SK-N-SH (cell line): Measurements from ENCODE around the gene ETFA. TPM values are rescaled to one million over a fixed set of nuclear protein-coding genes. Genes with fewer than 3 reads are reported as not detected.
A peak's percentile ranks its signal among the peaks of the same experiment; 100 is the strongest.

Experiments
- CTCF ChIA-PET: fragments of 300-600, 350-600 bp; formaldehyde crosslinking; extraction: SDS; loops from one replicate; lab custom pipeline; 2021; lab: Yijun Ruan, JAX
- POLR2A ChIA-PET: fragments of 350-600 bp; sonication (Branson Sonifier 250); formaldehyde crosslinking; extraction: SDS; loops from one replicate; lab custom pipeline; 2020; ENCODE audit warnings: antibody characterized with exemption, inconsistent platforms; lab: Yijun Ruan, JAX
- DNase-seq: peaks from one replicate; pipeline ENCODE4 v3.0.0; 2012
- H2AFZ ChIP-seq: fragments of 200-600 bp; sonication (generic); 2 replicates; pipeline ENCODE4 v1.8.1; 2016; ENCODE audit warnings: antibody characterized with exemption, mild to moderate bottlenecking, low read depth
- H3F3A ChIP-seq: fragments of 200-600 bp; sonication (generic); replicated peaks from 2 replicates; pipeline ENCODE3; 2016; ENCODE audit warnings: antibody characterized with exemption, mild to moderate bottlenecking; ENCODE audit not compliant: insufficient read depth
- H3K27ac ChIP-seq, 2 experiments: fragments of 200-500 bp in 1 of 2; fragments of 200-600 bp in 1 of 2; sonication (Bioruptor generic) in 1 of 2; sonication (generic), shearing (Covaris generic) in 1 of 2; 2 replicates each; pipeline versions ENCODE4 v1.5.1 to v1.6.1; 2014 to 2016; ENCODE audit warnings: low read depth in 2 of 2, inconsistent platforms in 1 of 2, low read length in 1 of 2, mild to moderate bottlenecking in 1 of 2, mixed read lengths in 1 of 2
- H3K27me3 ChIP-seq: fragments of 200-600 bp; sonication (generic), shearing (Covaris generic); 2 replicates; pipeline ENCODE4 v1.6.1; 2016; ENCODE audit warnings: mixed run types; ENCODE audit not compliant: insufficient read depth
- H3K36me3 ChIP-seq, 2 experiments: fragments of 200-500 bp in 1 of 2; fragments of 200-600 bp in 1 of 2; sonication (Bioruptor generic) in 1 of 2; sonication (generic) in 1 of 2; replicated peaks in 1 of 2; 2 replicates each; pipeline versions ENCODE3 to v1.5.1; 2014 to 2016; ENCODE audit warnings: low read length in 1 of 2, mild to moderate bottlenecking in 1 of 2; ENCODE audit not compliant: insufficient read depth in 2 of 2, control insufficient read depth in 1 of 2
- H3K4me1 ChIP-seq, 2 experiments: fragments of 200-500 bp in 1 of 2; fragments of 200-600 bp in 1 of 2; sonication (Bioruptor generic) in 1 of 2; sonication (generic), shearing (Covaris generic) in 1 of 2; 2 replicates each; pipeline versions ENCODE4 v1.5.1 to v1.6.1; 2014 to 2016; ENCODE audit warnings: low read depth in 1 of 2, low read length in 1 of 2, mixed run types in 1 of 2; ENCODE audit not compliant: insufficient read depth in 2 of 2, control insufficient read depth in 1 of 2
- H3K4me2 ChIP-seq: fragments of 200-600 bp; sonication (generic), shearing (Covaris generic); 2 replicates; pipeline ENCODE4 v1.6.1; 2017; ENCODE audit warnings: mixed run types
- H3K4me3 ChIP-seq, 2 experiments: fragments of 200-500 bp in 1 of 2; fragments of 200-600 bp in 1 of 2; sonication (Bioruptor generic) in 1 of 2; sonication (generic), shearing (Covaris generic) in 1 of 2; 2 replicates each; pipeline versions ENCODE4 v1.5.1 to v1.8.1; 2014 to 2016; ENCODE audit warnings: low read depth in 2 of 2, inconsistent platforms in 1 of 2, low read length in 1 of 2, mild to moderate bottlenecking in 1 of 2, mixed read lengths in 1 of 2, moderate library complexity in 1 of 2
- H3K79me2 ChIP-seq: fragments of 200-600 bp; sonication (generic); 2 replicates; pipeline ENCODE4 v1.8.1; 2017; ENCODE audit warnings: mild to moderate bottlenecking; ENCODE audit not compliant: insufficient read depth
- H3K9ac ChIP-seq: fragments of 200-600 bp; sonication (generic); 2 replicates; pipeline ENCODE4 v1.6.1; 2017; ENCODE audit warnings: mixed run types
- H3K9me2 ChIP-seq: fragments of 200-600 bp; sonication (generic); 2 replicates; pipeline ENCODE4 v1.6.1; 2017; ENCODE audit warnings: mixed run types
- H3K9me3 ChIP-seq: fragments of 200-600 bp; sonication (generic); 2 replicates; pipeline ENCODE4 v1.6.1; 2017; ENCODE audit warnings: mixed run types, mild to moderate bottlenecking, moderate library complexity
- H4K20me1 ChIP-seq: fragments of 200-600 bp; sonication (generic); 2 replicates; pipeline ENCODE4 v1.6.1; 2017; ENCODE audit warnings: mild to moderate bottlenecking, mixed run types; ENCODE audit not compliant: insufficient read depth
- CHD2 ChIP-seq: fragments of 150-350 bp; IDR thresholded peaks from 2 replicates; pipeline ENCODE4 v1.6.1; 2018; ENCODE audit warnings: low read length; ENCODE audit not compliant: partially characterized antibody
- CTCF ChIP-seq: fragments of 200-600 bp; sonication (generic); IDR thresholded peaks from 2 replicates; pipeline ENCODE4 v1.6.1; 2017; ENCODE audit warnings: antibody characterized with exemption, mild to moderate bottlenecking, moderate library complexity
- ELF1 ChIP-seq: IDR thresholded peaks from 2 replicates; pipeline ENCODE4 v1.4.0; 2012
- EP300 ChIP-seq, 2 experiments: IDR thresholded peaks; 2 replicates each; pipeline versions ENCODE4 v1.4.0 to v1.6.1; 2012; ENCODE audit warnings: borderline replicate concordance in 1 of 2, low read depth in 1 of 2, low read length in 1 of 2
- FOXJ3 ChIP-seq: sonication (generic); formaldehyde crosslinking; IDR thresholded peaks from 2 replicates; pipeline ENCODE4 v1.5.1; 2020; ENCODE audit warnings: mild to moderate bottlenecking, missing genetic modification reagents
- FOXM1 ChIP-seq: IDR thresholded peaks from 2 replicates; pipeline ENCODE4 v1.4.0; 2012; ENCODE audit warnings: low read depth, mild to moderate bottlenecking
- GATA2 ChIP-seq: sonication (generic); formaldehyde crosslinking; IDR thresholded peaks from 2 replicates; pipeline ENCODE4 v1.5.0; 2020; ENCODE audit warnings: mild to moderate bottlenecking, missing genetic modification reagents
- JUND ChIP-seq: IDR thresholded peaks from 2 replicates; pipeline ENCODE4 v1.4.0; 2012
- MEF2A ChIP-seq: IDR thresholded peaks from 2 replicates; pipeline ENCODE4 v1.4.0; 2012; ENCODE audit warnings: low read depth, borderline replicate concordance
- MXI1 ChIP-seq: IDR thresholded peaks from 2 replicates; pipeline ENCODE4 v1.6.1; 2012; ENCODE audit warnings: mild to moderate bottlenecking, low read depth, low read length, improper control_type of control experiment
- NFIC ChIP-seq: IDR thresholded peaks from 2 replicates; pipeline ENCODE4 v1.4.0; 2012; ENCODE audit warnings: borderline replicate concordance
- NRF1 ChIP-seq: IDR thresholded peaks from 2 replicates; pipeline ENCODE4 v1.6.1; 2012; ENCODE audit warnings: low read depth, mild to moderate bottlenecking, low read length
- POLR2AphosphoS5 ChIP-seq: IDR thresholded peaks from 2 replicates; pipeline ENCODE4 v1.6.1; 2012; ENCODE audit warnings: low read depth, low read length
- RAD21 ChIP-seq: IDR thresholded peaks from 2 replicates; pipeline ENCODE4 v1.6.1; 2012; ENCODE audit warnings: mild to moderate bottlenecking, low read length
- RCOR1 ChIP-seq: fragments of 150-350 bp; IDR thresholded peaks from 2 replicates; pipeline ENCODE4 v1.6.1; 2017; ENCODE audit warnings: antibody characterized with exemption, low read length
- RFX5 ChIP-seq: IDR thresholded peaks from 2 replicates; pipeline ENCODE4 v1.6.1; 2012; ENCODE audit warnings: mild to moderate bottlenecking, improper control_type of control experiment, low read length
- SIN3A ChIP-seq: IDR thresholded peaks from 2 replicates; pipeline ENCODE4 v1.6.1; 2012; ENCODE audit warnings: low read depth, mild to moderate bottlenecking, low read length, moderate library complexity, borderline replicate concordance
- TCF12 ChIP-seq: IDR thresholded peaks from 2 replicates; pipeline ENCODE4 v1.4.0; 2012
- YY1 ChIP-seq: IDR thresholded peaks from 2 replicates; pipeline ENCODE4 v1.4.0; 2012; ENCODE audit warnings: low read depth, mild to moderate bottlenecking
- WGBS: methylation state at CpG from one replicate; pipeline ENCODE4 v1.1.6; 2017; ENCODE audit warnings: low lambda C conversion rate; 5-methylcytosine and 5-hydroxymethylcytosine counted together
- polyA plus RNA-seq, 3 experiments: library from polyadenylated mRNA; depleted of rRNA; stranded (reverse); fragments of >200 nt; gene quantifications; 2 replicates each; pipeline ENCODE4 v1.2.3, GENCODE V29; 2012
- TF ChIP-seq, protein P1 (sequence below): IDR thresholded peaks from 2 replicates; pipeline ENCODE4; 2012

The ETFA gene
- polyA plus RNA-seq, 1 of the 3 experiments (the other 2 are of a cell fraction): 122 TPM

DNA sequence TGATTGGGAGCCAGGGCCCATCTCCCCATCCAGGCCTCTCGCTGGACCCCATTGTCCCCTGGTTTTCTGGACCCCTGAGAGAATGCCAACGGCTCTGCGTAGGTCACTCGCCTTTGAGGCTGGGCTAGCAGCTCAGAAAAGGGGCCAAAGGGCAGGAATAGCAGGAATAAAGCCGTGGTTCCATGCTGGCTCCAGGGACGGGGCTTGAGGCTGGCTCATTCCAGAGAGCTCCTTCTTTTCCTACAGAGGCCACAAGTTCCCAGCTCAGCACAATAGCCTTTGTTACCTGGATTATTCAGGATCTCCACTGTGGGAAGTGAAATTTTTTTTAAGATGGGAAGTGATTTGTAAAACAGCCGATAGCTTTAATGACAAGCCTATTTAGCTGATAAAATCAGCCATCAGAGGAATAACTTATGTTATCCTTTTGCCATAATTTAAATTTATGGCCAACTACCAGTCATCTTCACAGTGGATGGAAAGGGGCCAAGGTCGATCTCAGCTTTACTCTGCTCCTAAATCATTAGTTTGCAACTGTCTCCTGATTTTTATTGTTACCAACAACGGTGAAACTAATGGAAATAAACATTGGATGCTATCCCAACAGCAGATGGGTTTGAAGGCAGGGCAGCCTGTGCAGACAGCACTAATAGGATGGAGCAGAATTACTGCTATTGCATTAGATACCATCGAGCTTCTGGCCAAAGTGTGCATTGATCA is 127.2 kb downstream of the ETFA start:
- Histone ChIP-seq H3K4me1 (peaks cover 3 to 13% of the 10 kb centered on the region in 2 experiments; a peak in 2 of 4 replicates), H3K79me2 (no peaks in the 10 kb centered on the region), H4K20me1 (no peaks in the 10 kb centered on the region), H2AFZ (no peak overlapping the region), H3K4me3 (no peak overlapping the region), H3K27me3 (no peaks in the 10 kb centered on the region), H3K36me3 (no peaks in the 10 kb centered on the region), H3F3A (peaks cover 5% of the 10 kb centered on the region), H3K9me2 (no peaks in the 10 kb centered on the region), H3K9ac (no peak overlapping the region), H3K27ac (peak overlapping the region in 1 of 2 experiments; percentile 8; a peak in 1 of 4 replicates), H3K9me3 (no peaks in the 10 kb centered on the region), H3K4me2 (no peak overlapping the region)
- ChIA-PET POLR2A (interaction anchor here (1.5 kb wide), 1 partner anchor 152 kb away, joined by 4 read pairs; the partner anchor contains the start of gene ISL2), CTCF (interaction anchor here (1.0 to 3.7 kb wide), 6 partner anchors 13 to 682 kb away, joined by 4 to 21 read pairs (median 4); partner anchors contain the start of gene TMEM266)
- DNase-seq: no peak
- TF ChIP-seq FOXM1: no peak
- peak in 1 of 2 experiments; percentile 19; a peak in 1 of 4 replicates for TF ChIP-seq EP300 (IDR thresholded peaks at IDR 0.05; ENCODE audit: borderline replicate concordance in 1 of 2, low read depth in 1 of 2, low read length in 1 of 2)
- no peak for TF ChIP-seq NRF1
- TF ChIP-seq CHD2: no peak
- peak; percentile 56 for TF ChIP-seq TCF12
- no peak for TF ChIP-seq RFX5
- no peak for TF ChIP-seq RCOR1
- TF ChIP-seq MXI1: no peak
- 0 out of 2 replicates have a peak, but pooled peaks have one; percentile 23 for TF ChIP-seq POLR2AphosphoS5
- TF ChIP-seq MEF2A: no peak; the same call in 1 of the 2 replicates
- TF ChIP-seq NFIC: peak; percentile 51
- TF ChIP-seq RAD21: no peak
- peak; percentile 47; the same call in 1 of the 2 replicates for TF ChIP-seq JUND
- TF ChIP-seq CTCF: no peak
- no peak; the same call in 1 of the 2 replicates for TF ChIP-seq GATA2 (CRISPR knock-in tag)
- no peak for TF ChIP-seq YY1
- TF ChIP-seq SIN3A: no peak
- TF ChIP-seq, protein P1, sequence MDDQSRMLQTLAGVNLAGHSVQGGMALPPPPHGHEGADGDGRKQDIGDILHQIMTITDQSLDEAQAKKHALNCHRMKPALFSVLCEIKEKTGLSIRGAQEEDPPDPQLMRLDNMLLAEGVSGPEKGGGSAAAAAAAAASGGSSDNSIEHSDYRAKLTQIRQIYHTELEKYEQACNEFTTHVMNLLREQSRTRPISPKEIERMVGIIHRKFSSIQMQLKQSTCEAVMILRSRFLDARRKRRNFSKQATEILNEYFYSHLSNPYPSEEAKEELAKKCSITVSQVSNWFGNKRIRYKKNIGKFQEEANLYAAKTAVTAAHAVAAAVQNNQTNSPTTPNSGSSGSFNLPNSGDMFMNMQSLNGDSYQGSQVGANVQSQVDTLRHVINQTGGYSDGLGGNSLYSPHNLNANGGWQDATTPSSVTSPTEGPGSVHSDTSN: peak; percentile 79
- no peak for TF ChIP-seq ELF1
- no peak for TF ChIP-seq FOXJ3 (CRISPR knock-in tag)
- 49% methylated on average over 10 of the region's 10 CpGs for WGBS
